ENCODE data around the gene SVIL.
"Not testable (repeated sequence)": the region's sequence is repeated elsewhere in the genome, so short reads cannot be mapped to it uniquely, and the experiment has no call there.

The SVIL gene

GRCh38 chr10:29591651-29591968 is 43.2 kb downstream of the SVIL start:
- Histone ChIP-seq H3K27ac (ENCODE audit: low read length) (no peak overlapping the region), H3K79me2 (ENCODE audit: low read length) (no peaks in the 10 kb centered on the region), H3K36me3 (replicated peaks; ENCODE audit: insufficient read depth, low read length) (no peaks in the 10 kb centered on the region), H3K4me2 (ENCODE audit: low read depth, low read length) (no peak overlapping the region), H3K9me3 (replicated peaks; ENCODE audit: insufficient read depth, low read length) (no peaks in the 10 kb centered on the region), H3K4me3 (ENCODE audit: low read length) (no peak overlapping the region), H3K9ac (ENCODE audit: low read length) (no peak overlapping the region), H4K20me1 (ENCODE audit: insufficient read depth, low read length) (no peaks in the 10 kb centered on the region), H3K4me1 (ENCODE audit: low read length) (no peaks in the 10 kb centered on the region), H3F3A (ENCODE audit: insufficient read depth, low read length) (no peaks in the 10 kb centered on the region), H2AFZ (ENCODE audit: low read length) (no peak overlapping the region), H3K9me2 (replicated peaks; ENCODE audit: insufficient read depth, low read length) (no peaks in the 10 kb centered on the region), H3K27me3 (replicated peaks; ENCODE audit: insufficient read depth, low read length) (no peaks in the 10 kb centered on the region)
- no peak for DNase-seq
- TF ChIP-seq EZH2 (optimal IDR thresholded peaks at IDR 0.05; ENCODE audit: low read depth, low read length) (no peak), CTCF (IDR thresholded peaks at IDR 0.05; ENCODE audit: low read length) (no peak), EZH2phosphoT487 (IDR thresholded peaks at IDR 0.05; ENCODE audit: low read length) (no peak)

GRCh38 chr10:29590915-29591650 is 43.7 kb downstream of the SVIL start:
- Histone ChIP-seq H3K4me3 (ENCODE audit: low read length) (no peak overlapping the region), H3K27me3 (replicated peaks; ENCODE audit: insufficient read depth, low read length) (no peaks in the 10 kb centered on the region), H3K9ac (ENCODE audit: low read length) (no peak overlapping the region), H3K36me3 (replicated peaks; ENCODE audit: insufficient read depth, low read length) (no peaks in the 10 kb centered on the region), H3K4me1 (ENCODE audit: low read length) (no peaks in the 10 kb centered on the region), H4K20me1 (ENCODE audit: insufficient read depth, low read length) (no peaks in the 10 kb centered on the region), H3K4me2 (ENCODE audit: low read depth, low read length) (no peak overlapping the region), H3K9me3 (replicated peaks; ENCODE audit: insufficient read depth, low read length) (no peaks in the 10 kb centered on the region), H2AFZ (ENCODE audit: low read length) (no peak overlapping the region), H3K27ac (ENCODE audit: low read length) (no peak overlapping the region), H3K79me2 (ENCODE audit: low read length) (no peaks in the 10 kb centered on the region), H3K9me2 (replicated peaks; ENCODE audit: insufficient read depth, low read length) (no peaks in the 10 kb centered on the region), H3F3A (ENCODE audit: insufficient read depth, low read length) (no peaks in the 10 kb centered on the region)
- TF ChIP-seq CTCF (IDR thresholded peaks at IDR 0.05; ENCODE audit: low read length): no peak
- no peak for TF ChIP-seq EZH2 (optimal IDR thresholded peaks at IDR 0.05; ENCODE audit: low read depth, low read length)
- TF ChIP-seq EZH2phosphoT487 (IDR thresholded peaks at IDR 0.05; ENCODE audit: low read length): no peak
- no peak for DNase-seq

GRCh38 chr10:29588629-29589421 is 45.9 kb downstream of the SVIL start:
- no peak overlapping the region for H3K4me3 ChIP-seq (ENCODE audit: low read length)
- no peaks in the 10 kb centered on the region for H3K4me1 ChIP-seq (ENCODE audit: low read length)
- H4K20me1 ChIP-seq (ENCODE audit: insufficient read depth, low read length): no peaks in the 10 kb centered on the region
- TF ChIP-seq EZH2phosphoT487 (IDR thresholded peaks at IDR 0.05; ENCODE audit: low read length): no peak
- no peak for TF ChIP-seq CTCF (IDR thresholded peaks at IDR 0.05; ENCODE audit: low read length)
- no peak for TF ChIP-seq EZH2 (optimal IDR thresholded peaks at IDR 0.05; ENCODE audit: low read depth, low read length)
- H3K4me2 ChIP-seq (ENCODE audit: low read depth, low read length): no peak overlapping the region
- no peak overlapping the region for H2AFZ ChIP-seq (ENCODE audit: low read length)
- H3K27me3 ChIP-seq (replicated peaks; ENCODE audit: insufficient read depth, low read length): no peaks in the 10 kb centered on the region
- H3K9me3 ChIP-seq (replicated peaks; ENCODE audit: insufficient read depth, low read length): no peaks in the 10 kb centered on the region
- H3K27ac ChIP-seq (ENCODE audit: low read length): no peak overlapping the region
- no peaks in the 10 kb centered on the region for H3K9me2 ChIP-seq (replicated peaks; ENCODE audit: insufficient read depth, low read length)
- no peaks in the 10 kb centered on the region for H3F3A ChIP-seq (ENCODE audit: insufficient read depth, low read length)
- no peaks in the 10 kb centered on the region for H3K79me2 ChIP-seq (ENCODE audit: low read length)
- H3K9ac ChIP-seq (ENCODE audit: low read length): no peak overlapping the region
- no peak for DNase-seq
- H3K36me3 ChIP-seq (replicated peaks; ENCODE audit: insufficient read depth, low read length): no peaks in the 10 kb centered on the region

- H3K27ac ChIP-seq (ENCODE audit: low read length); H3K9me3 ChIP-seq (replicated peaks; ENCODE audit: insufficient read depth, low read length); H3K79me2 ChIP-seq (ENCODE audit: low read length); H3K9ac ChIP-seq (ENCODE audit: low read length); H3F3A ChIP-seq (ENCODE audit: insufficient read depth, low read length); H3K4me2 ChIP-seq (ENCODE audit: low read depth, low read length); DNase-seq; H3K36me3 ChIP-seq (replicated peaks; ENCODE audit: insufficient read depth, low read length); H3K9me2 ChIP-seq (replicated peaks; ENCODE audit: insufficient read depth, low read length); H2AFZ ChIP-seq (ENCODE audit: low read length); H3K4me3 ChIP-seq (ENCODE audit: low read length); H3K4me1 ChIP-seq (ENCODE audit: low read length); H4K20me1 ChIP-seq (ENCODE audit: insufficient read depth, low read length); H3K27me3 ChIP-seq (replicated peaks; ENCODE audit: insufficient read depth, low read length): not testable (repeated sequence)
Observed at GRCh38 chr10:29587750-29588628, 46.8 kb downstream of the SVIL start.

- not testable (repeated sequence) for H3F3A ChIP-seq (ENCODE audit: insufficient read depth, low read length); H3K9me2 ChIP-seq (replicated peaks; ENCODE audit: insufficient read depth, low read length); H3K4me2 ChIP-seq (ENCODE audit: low read depth, low read length)
Observed at GRCh38 chr10:29587102-29587749, 47.5 kb downstream of the SVIL start.

More at GRCh38 chr10:29587102-29587749, 47.5 kb downstream of the SVIL start:
- not testable (repeated sequence) for H3K27me3 ChIP-seq (replicated peaks; ENCODE audit: insufficient read depth, low read length); H3K4me3 ChIP-seq (ENCODE audit: low read length); H3K79me2 ChIP-seq (ENCODE audit: low read length); H3K27ac ChIP-seq (ENCODE audit: low read length); DNase-seq; H3K9me3 ChIP-seq (replicated peaks; ENCODE audit: insufficient read depth, low read length); H4K20me1 ChIP-seq (ENCODE audit: insufficient read depth, low read length); H3K9ac ChIP-seq (ENCODE audit: low read length); H2AFZ ChIP-seq (ENCODE audit: low read length); H3K36me3 ChIP-seq (replicated peaks; ENCODE audit: insufficient read depth, low read length); H3K4me1 ChIP-seq (ENCODE audit: low read length)

All from MM.1S (cell line).